Smooth muscle cell (in vitro differentiated cells): ENCODE data around the gene DMXL2. TPM values are rescaled to one million over a fixed set of nuclear protein-coding genes. Genes with fewer than 3 reads are reported as not detected.

Experiments used
- DNase-seq: peaks from one replicate; lab custom pipeline; 2025; ENCODE audit not compliant: unreplicated experiment; lab: John Stamatoyannopoulos, UW
- H2AFZ ChIP-seq: fragments of 200-600 bp; sonication (generic); 2 replicates; pipeline ENCODE4 v1.6.0; 2016; ENCODE audit warnings: antibody characterized with exemption, low read depth, mild to moderate bottlenecking
- H3F3A ChIP-seq: fragments of 200-600 bp; sonication (generic); 2 replicates; pipeline ENCODE4 v1.6.0; 2017; ENCODE audit warnings: antibody characterized with exemption, low read depth
- H3K27ac ChIP-seq: fragments of 200-600 bp; sonication (generic); 2 replicates; pipeline ENCODE4 v1.5.1; 2016; ENCODE audit warnings: low read depth, mild to moderate bottlenecking
- H3K27me3 ChIP-seq: fragments of 200-600 bp; sonication (generic); 2 replicates; pipeline ENCODE4 v1.6.1; 2016; ENCODE audit warnings: low read depth, mild to moderate bottlenecking
- H3K36me3 ChIP-seq: fragments of 200-600 bp; sonication (generic); 2 replicates; pipeline ENCODE4 v1.5.1; 2016; ENCODE audit warnings: low read depth
- H3K4me1 ChIP-seq: fragments of 200-600 bp; sonication (generic); 2 replicates; pipeline ENCODE4 v1.5.1; 2016; ENCODE audit warnings: low read depth
- H3K4me2 ChIP-seq: fragments of 200-600 bp; sonication (generic); 2 replicates; pipeline ENCODE4 v1.6.0; 2016; ENCODE audit warnings: mild to moderate bottlenecking
- H3K4me3 ChIP-seq: fragments of 200-600 bp; sonication (generic); 2 replicates; pipeline ENCODE4 v1.5.1; 2016; ENCODE audit warnings: mild to moderate bottlenecking
- H3K79me2 ChIP-seq: fragments of 200-600 bp; sonication (generic); 2 replicates; pipeline ENCODE4 v1.6.0; 2016; ENCODE audit warnings: low read depth, mild to moderate bottlenecking
- H3K9ac ChIP-seq: fragments of 200-600 bp; sonication (generic); 2 replicates; pipeline ENCODE4 v1.6.0; 2016; ENCODE audit warnings: low read depth
- H3K9me3 ChIP-seq: fragments of 200-600 bp; sonication (generic); replicated peaks from 2 replicates; pipeline ENCODE4 v1.5.1; 2016; ENCODE audit warnings: low read depth
- H4K20me1 ChIP-seq: fragments of 200-600 bp; sonication (generic); 2 replicates; pipeline ENCODE4 v1.6.0; 2016; ENCODE audit warnings: low read depth
- CTCF ChIP-seq: fragments of 200-600 bp; sonication (generic); IDR thresholded peaks from 2 replicates; pipeline ENCODE4 v1.5.1; 2017; ENCODE audit warnings: borderline replicate concordance, mild to moderate bottlenecking, antibody characterized with exemption; ENCODE audit not compliant: insufficient read depth, poor library complexity, severe bottlenecking
- WGBS: methylation state at CpG from one replicate; pipeline ENCODE4 v1.1.7; 2016; ENCODE audit warnings: low lambda C conversion rate; 5-methylcytosine and 5-hydroxymethylcytosine counted together
- polyA plus RNA-seq: library from polyadenylated mRNA; unstranded; fragments of >200 nt; fragmentation: Nextera tagmentation; extraction: Ambion mirVana; gene quantifications from 2 replicates; pipeline ENCODE4 v1.2.1, GENCODE V29; 2016
- total RNA-seq: library from RNA; depleted of rRNA; stranded (reverse); fragments of >200 nt; gene quantifications from 2 replicates; pipeline ENCODE4 v1.2.3, GENCODE V29; 2014

The DMXL2 gene
- total and polyA plus RNA-seq, 2 experiments from 2014 or later = 9.3 to 57.8 TPM

DNA sequence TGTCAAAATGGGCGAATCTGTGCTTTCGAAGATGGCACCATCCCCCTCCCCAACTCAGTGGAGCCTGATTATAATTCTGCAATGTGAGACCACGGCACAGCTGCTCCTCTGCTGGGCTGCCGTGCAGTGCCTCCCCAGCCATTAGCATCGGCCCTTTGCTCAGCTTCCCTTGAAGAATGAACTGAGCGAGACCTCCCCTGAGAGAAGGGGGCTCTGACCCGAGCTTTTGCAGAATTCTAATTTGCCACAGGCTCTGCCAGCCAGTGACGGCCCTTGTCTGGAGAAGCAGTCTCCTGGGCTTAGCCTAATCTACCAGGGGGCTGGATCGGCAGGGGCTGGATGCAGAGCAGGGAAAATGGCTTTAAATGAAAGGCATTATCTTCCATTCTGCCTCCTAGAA, 223.9 kb downstream of the DMXL2 start:
- Histone ChIP-seq H3K4me1 (no peaks in the 10 kb centered on the region), H3F3A (no peaks in the 10 kb centered on the region), H3K27ac (no peak overlapping the region), H3K4me2 (no peak overlapping the region), H3K27me3 (no peaks in the 10 kb centered on the region), H3K9ac (no peak overlapping the region), H2AFZ (no peak overlapping the region), H4K20me1 (no peaks in the 10 kb centered on the region), H3K4me3 (no peak overlapping the region), H3K9me3 (no peaks in the 10 kb centered on the region), H3K36me3 (no peaks in the 10 kb centered on the region), H3K79me2 (no peaks in the 10 kb centered on the region)
- no peak for TF ChIP-seq CTCF
- no peak for DNase-seq
- 74% methylated on average over 9 of the region's 9 CpGs for WGBS

Other genes starting within 250 kb of the DMXL2 start
- gene SCG3, start 58.7 kb upstream of the DMXL2 start, total RNA-seq = not detected in 2 replicates
- not detected in 2 replicates for gene SCG3, start 58.7 kb upstream of the DMXL2 start, polyA plus RNA-seq
- gene LYSMD2, start 114.9 kb upstream of the DMXL2 start, total RNA-seq = 2.7 and 3.6 TPM in 2 replicates
- gene LYSMD2, start 114.9 kb upstream of the DMXL2 start, polyA plus RNA-seq = 1.1 and 2.6 TPM in 2 replicates
- 4.2 and 7.8 TPM in 2 replicates for gene TMOD2, start 128.8 kb upstream of the DMXL2 start, total RNA-seq
- 1.5 and 1.7 TPM in 2 replicates for gene TMOD2, start 128.8 kb upstream of the DMXL2 start, polyA plus RNA-seq
- 35.7 and 57.1 TPM in 2 replicates for gene TMOD3, start 206.9 kb upstream of the DMXL2 start, total RNA-seq
- 18.6 and 32.0 TPM in 2 replicates for gene TMOD3, start 206.9 kb upstream of the DMXL2 start, polyA plus RNA-seq